K562 (cell line): ENCODE measurements around the gene NEK2. TPM values are rescaled to one million over a fixed set of nuclear protein-coding genes. Genes with fewer than 3 reads are reported as not detected.

Source experiments
- ARNT ChIP-seq, 2 experiments: fragments of 450-650 bp; IDR thresholded peaks; 2 replicates each; pipeline ENCODE4 v1.6.1; 2016; ENCODE audit warnings: mild to moderate bottlenecking in 1 of 2
- BMI1 ChIP-seq: fragments of 150-350 bp; IDR thresholded peaks from 2 replicates; pipeline ENCODE4 v1.6.1; 2014; ENCODE audit warnings: low read length
- CBFA2T3 ChIP-seq: fragments of 450-650 bp; IDR thresholded peaks from 2 replicates; pipeline ENCODE4 v1.6.1; 2017
- ELF4 ChIP-seq: fragments of 450-650 bp; formaldehyde crosslinking; IDR thresholded peaks from 2 replicates; pipeline ENCODE4 v1.4.0; 2022; ENCODE audit warnings: missing genetic modification characterization
- ERF ChIP-seq: fragments of 450-650 bp; formaldehyde crosslinking; IDR thresholded peaks from 2 replicates; pipeline ENCODE4 v1.4.0; 2020; ENCODE audit warnings: mild to moderate bottlenecking, mixed read lengths
- FOXK1 ChIP-seq: sonication (generic); formaldehyde crosslinking; IDR thresholded peaks from 2 replicates; pipeline ENCODE4 v1.8.0; 2022; ENCODE audit warnings: missing genetic modification reagents, mild to moderate bottlenecking, borderline replicate concordance
- ILK ChIP-seq: fragments of 450-650 bp; IDR thresholded peaks from 2 replicates; pipeline ENCODE4 v1.6.1; 2016; ENCODE audit warnings: missing genetic modification characterization, low read depth, mild to moderate bottlenecking, missing compliant biosample characterization, moderate library complexity, borderline replicate concordance
- KDM4B ChIP-seq, 2 experiments: fragments of 450-650 bp in 1 of 2; sonication (generic) in 1 of 2; IDR thresholded peaks; 2 replicates each; pipeline ENCODE4 v1.6.1; 2016 to 2017; ENCODE audit warnings: borderline replicate concordance in 2 of 2, antibody characterized with exemption in 1 of 2, low read depth in 1 of 2, mild to moderate bottlenecking in 1 of 2
- MEF2A ChIP-seq: IDR thresholded peaks from 2 replicates; pipeline ENCODE4 v1.6.1; 2011; ENCODE audit warnings: low read depth, mild to moderate bottlenecking, low read length, moderate library complexity; ENCODE audit not compliant: control insufficient read depth
- MTA3 ChIP-seq: fragments of 450-650 bp; formaldehyde crosslinking; IDR thresholded peaks from 2 replicates; pipeline ENCODE4 v1.6.1; 2017; ENCODE audit warnings: mild to moderate bottlenecking, borderline replicate concordance
- PCBP1 ChIP-seq: fragments of 200-400 bp; formaldehyde crosslinking; IDR thresholded peaks from 2 replicates; pipeline ENCODE4 v1.6.1; 2018; ENCODE audit warnings: mild to moderate bottlenecking, low read depth, low read length; ENCODE audit not compliant: poor library complexity, severe bottlenecking
- POLR2B ChIP-seq: fragments of 450-650 bp; IDR thresholded peaks from 2 replicates; pipeline ENCODE4 v1.6.1; 2018; ENCODE audit warnings: low read depth; ENCODE audit not compliant: partially characterized antibody
- PTBP1 ChIP-seq: fragments of 200-400 bp; formaldehyde crosslinking; IDR thresholded peaks from 2 replicates; pipeline ENCODE4 v1.6.1; 2017; ENCODE audit warnings: low read depth, low read length
- RBFOX2 ChIP-seq: fragments of 200-400 bp; formaldehyde crosslinking; IDR thresholded peaks from 2 replicates; pipeline ENCODE4 v1.6.1; 2017; ENCODE audit warnings: low read depth, mild to moderate bottlenecking, low read length, moderate library complexity
- RHOXF2B ChIP-seq: fragments of 250-450 bp; sonication (Bioruptor Pico); conservative IDR thresholded peaks from 2 replicates; pipeline ENCODE4 v1.5.1; 2021
- SIRT6 ChIP-seq: IDR thresholded peaks from one replicate; pipeline ENCODE4 v1.6.1; 2012; ENCODE audit warnings: low read depth, mild to moderate bottlenecking, control low read depth, inconsistent platforms, low read length, moderate library complexity
- SMARCE1 ChIP-seq: fragments of 450-650 bp; IDR thresholded peaks from 2 replicates; pipeline ENCODE4 v1.7.1; 2016; ENCODE audit warnings: mild to moderate bottlenecking
- TAF1 ChIP-seq: IDR thresholded peaks from 2 replicates; pipeline ENCODE4 v1.6.1; 2011; ENCODE audit warnings: mild to moderate bottlenecking, low read length, moderate library complexity; ENCODE audit not compliant: insufficient read depth, control insufficient read depth, severe bottlenecking; ENCODE audit errors: extremely low read depth
- ZC3H4 ChIP-seq: sonication (generic); formaldehyde crosslinking; IDR thresholded peaks from 2 replicates; pipeline ENCODE4 v1.9.0; 2021; ENCODE audit warnings: missing genetic modification reagents, borderline replicate concordance
- ZNF77 ChIP-seq: fragments of 250-450 bp; sonication (Bioruptor Pico); IDR thresholded peaks from 2 replicates; pipeline ENCODE4 v1.5.0; 2020
- polyA plus RNA-seq, 8 experiments: library from polyadenylated mRNA; depleted of rRNA in 4 of 8; stranded (reverse) in 5 of 8; unstranded in 3 of 8; fragments of >200 nt; fragmentation: Nextera tagmentation in 2 of 8; fragmentation: Illumina TruSeq in 1 of 8; extraction: Ambion mirVana in 2 of 8; extraction: Trizol in 1 of 8; gene quantifications; 2 replicates each; pipeline versions ENCODE4 v1.2.1 to v1.2.3, GENCODE V29; 2011 to 2014; ENCODE audit warnings: inconsistent platforms in 1 of 8, missing spikeins in 1 of 8
- total RNA-seq, 7 experiments: library from RNA; depleted of rRNA in 6 of 7; stranded (reverse); fragments of >200 nt in 6 of 7; fragmentation: Illumina TruSeq in 2 of 7; extraction: Trizol in 2 of 7; gene quantifications; 2 replicates each; pipeline versions ENCODE4 v1.2.1 to v1.2.3, GENCODE V29; 2011 to 2021; ENCODE audit warnings: low replicate concordance in 1 of 7
- TF ChIP-seq, protein P1 (sequence below): sonication (generic); formaldehyde crosslinking; IDR thresholded peaks from 2 replicates; pipeline ENCODE4 v1.8.1; 2023; ENCODE audit warnings: mild to moderate bottlenecking, missing genetic modification reagents, moderate library complexity
- TF ChIP-seq, protein P2 (sequence below): sonication (generic); formaldehyde crosslinking; IDR thresholded peaks from 2 replicates; pipeline ENCODE4 v1.8.0; 2023; ENCODE audit warnings: mild to moderate bottlenecking, missing genetic modification reagents
- TF ChIP-seq, protein P3 (sequence below): fragments of 450-650 bp; formaldehyde crosslinking; conservative IDR thresholded peaks from 2 replicates; pipeline ENCODE4 v1.4.0; 2022; ENCODE audit warnings: mild to moderate bottlenecking, missing genetic modification characterization
- TF ChIP-seq, protein P4 (sequence below): sonication (generic); formaldehyde crosslinking; IDR thresholded peaks from 2 replicates; pipeline ENCODE4 v1.8.1; 2023; ENCODE audit warnings: mild to moderate bottlenecking, missing genetic modification reagents

The NEK2 gene
- total and polyA plus RNA-seq, 9 of the 15 experiments (the other 6 are each of a cell fraction or from before 2014, with no cell fraction given) = 30.0 to 74.7 (median 66.4) TPM

GRCh38 chr1:211698161-211699026 lies 23.0 kb upstream of the NEK2 start (continued):
- TF ChIP-seq RBFOX2 (no peak), RHOXF2B (CRISPR knock-in tag) (no peak), PCBP1 (no peak), MTA3 (0 out of 2 replicates have a peak, but pooled peaks have one; percentile 50), PTBP1 (no peak), ILK (tag) (no peak), BMI1 (no peak), ZC3H4 (no peak), ERF (0 out of 2 replicates have a peak, but pooled peaks have one; percentile 64), KDM4B (IDR thresholded peaks at IDR 0.05; ENCODE audit: borderline replicate concordance in 2 of 2, low read depth in 1 of 2) (no peak), SMARCE1 (no peak), FOXK1 (CRISPR knock-in tag) (0 out of 2 replicates have a peak, but pooled peaks have one; percentile 76), CBFA2T3 (no peak), MEF2A (no peak), TAF1 (no peak), ZNF77 (CRISPR knock-in tag) (no peak), POLR2B (no peak), ELF4 (no peak), ARNT (IDR thresholded peaks at IDR 0.05) (no peak), SIRT6 (no peak)
- TF ChIP-seq, protein P1, sequence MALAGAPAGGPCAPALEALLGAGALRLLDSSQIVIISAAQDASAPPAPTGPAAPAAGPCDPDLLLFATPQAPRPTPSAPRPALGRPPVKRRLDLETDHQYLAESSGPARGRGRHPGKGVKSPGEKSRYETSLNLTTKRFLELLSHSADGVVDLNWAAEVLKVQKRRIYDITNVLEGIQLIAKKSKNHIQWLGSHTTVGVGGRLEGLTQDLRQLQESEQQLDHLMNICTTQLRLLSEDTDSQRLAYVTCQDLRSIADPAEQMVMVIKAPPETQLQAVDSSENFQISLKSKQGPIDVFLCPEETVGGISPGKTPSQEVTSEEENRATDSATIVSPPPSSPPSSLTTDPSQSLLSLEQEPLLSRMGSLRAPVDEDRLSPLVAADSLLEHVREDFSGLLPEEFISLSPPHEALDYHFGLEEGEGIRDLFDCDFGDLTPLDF (CRISPR knock-in tag) = 0 out of 2 replicates have a peak, but pooled peaks have one; percentile 74
- TF ChIP-seq, protein P2, sequence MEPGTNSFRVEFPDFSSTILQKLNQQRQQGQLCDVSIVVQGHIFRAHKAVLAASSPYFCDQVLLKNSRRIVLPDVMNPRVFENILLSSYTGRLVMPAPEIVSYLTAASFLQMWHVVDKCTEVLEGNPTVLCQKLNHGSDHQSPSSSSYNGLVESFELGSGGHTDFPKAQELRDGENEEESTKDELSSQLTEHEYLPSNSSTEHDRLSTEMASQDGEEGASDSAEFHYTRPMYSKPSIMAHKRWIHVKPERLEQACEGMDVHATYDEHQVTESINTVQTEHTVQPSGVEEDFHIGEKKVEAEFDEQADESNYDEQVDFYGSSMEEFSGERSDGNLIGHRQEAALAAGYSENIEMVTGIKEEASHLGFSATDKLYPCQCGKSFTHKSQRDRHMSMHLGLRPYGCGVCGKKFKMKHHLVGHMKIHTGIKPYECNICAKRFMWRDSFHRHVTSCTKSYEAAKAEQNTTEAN (CRISPR knock-in tag) = no peak
- TF ChIP-seq, protein P3, sequence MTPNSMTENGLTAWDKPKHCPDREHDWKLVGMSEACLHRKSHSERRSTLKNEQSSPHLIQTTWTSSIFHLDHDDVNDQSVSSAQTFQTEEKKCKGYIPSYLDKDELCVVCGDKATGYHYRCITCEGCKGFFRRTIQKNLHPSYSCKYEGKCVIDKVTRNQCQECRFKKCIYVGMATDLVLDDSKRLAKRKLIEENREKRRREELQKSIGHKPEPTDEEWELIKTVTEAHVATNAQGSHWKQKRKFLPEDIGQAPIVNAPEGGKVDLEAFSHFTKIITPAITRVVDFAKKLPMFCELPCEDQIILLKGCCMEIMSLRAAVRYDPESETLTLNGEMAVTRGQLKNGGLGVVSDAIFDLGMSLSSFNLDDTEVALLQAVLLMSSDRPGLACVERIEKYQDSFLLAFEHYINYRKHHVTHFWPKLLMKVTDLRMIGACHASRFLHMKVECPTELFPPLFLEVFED = 0 out of 2 replicates have a peak, but pooled peaks have one; percentile 45
- TF ChIP-seq, protein P4, sequence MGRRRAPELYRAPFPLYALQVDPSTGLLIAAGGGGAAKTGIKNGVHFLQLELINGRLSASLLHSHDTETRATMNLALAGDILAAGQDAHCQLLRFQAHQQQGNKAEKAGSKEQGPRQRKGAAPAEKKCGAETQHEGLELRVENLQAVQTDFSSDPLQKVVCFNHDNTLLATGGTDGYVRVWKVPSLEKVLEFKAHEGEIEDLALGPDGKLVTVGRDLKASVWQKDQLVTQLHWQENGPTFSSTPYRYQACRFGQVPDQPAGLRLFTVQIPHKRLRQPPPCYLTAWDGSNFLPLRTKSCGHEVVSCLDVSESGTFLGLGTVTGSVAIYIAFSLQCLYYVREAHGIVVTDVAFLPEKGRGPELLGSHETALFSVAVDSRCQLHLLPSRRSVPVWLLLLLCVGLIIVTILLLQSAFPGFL (CRISPR knock-in tag) = no peak
